Testis (tissue), 2 donors: ENCODE results near the gene LRMDA.
"Not testable (repeated sequence)": the region's sequence is repeated elsewhere in the genome, so short reads cannot be mapped to it uniquely, and the experiment has no call there.

Experiments used
- CTCF ChIP-seq, 3 experiments: fragments of 450-650 bp in 2 of 3; fragments of 200-600 bp in 1 of 3; sonication (generic) in 1 of 3; IDR thresholded peaks; one replicate each; pipeline ENCODE4 v1.5.1; 2016 to 2019; ENCODE audit warnings: antibody characterized with exemption in 3 of 3, mild to moderate bottlenecking in 2 of 3, moderate library complexity in 1 of 3
- POLR2A ChIP-seq: fragments of 450-650 bp; IDR thresholded peaks from one replicate; pipeline ENCODE4 v1.6.1; 2017; ENCODE audit warnings: antibody characterized with exemption, mild to moderate bottlenecking, moderate library complexity

DNA sequence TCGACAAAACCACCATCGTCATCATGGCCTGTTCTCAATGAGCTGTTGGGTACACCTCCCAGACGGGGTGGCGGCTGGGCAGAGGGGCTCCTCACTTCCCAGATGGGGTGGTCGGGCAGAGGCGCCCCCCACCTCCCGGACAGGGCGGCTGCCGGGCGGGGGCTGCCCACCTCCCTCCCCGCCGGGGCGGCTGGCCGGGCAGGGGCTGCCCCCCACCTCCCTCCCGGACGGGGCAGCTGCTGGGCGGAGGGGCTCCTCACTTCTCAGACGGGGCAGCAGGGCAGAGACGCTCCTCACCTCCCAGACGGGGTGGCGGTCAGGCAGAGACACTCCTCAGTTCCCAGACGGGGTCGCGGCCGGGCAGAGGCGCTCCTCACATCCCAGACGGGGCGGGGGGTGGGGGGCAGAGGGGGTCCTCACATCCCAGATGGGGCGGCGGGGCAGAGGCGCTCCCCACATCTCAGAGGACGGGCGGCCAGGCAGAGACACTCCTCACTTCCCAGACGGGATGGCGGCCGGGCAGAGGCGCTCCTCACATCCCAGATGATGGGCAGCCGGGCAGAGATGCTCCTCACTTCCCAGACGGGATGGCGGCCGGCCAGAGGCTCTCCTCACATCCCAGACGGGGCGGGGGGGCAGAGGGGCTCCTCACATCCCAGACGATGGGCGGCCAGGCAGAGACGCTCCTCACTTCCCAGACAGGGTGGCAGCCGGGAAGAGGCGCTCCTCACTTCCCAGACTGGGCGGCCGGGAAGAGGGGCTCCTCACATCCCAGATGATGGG is 318.9 kb downstream of the LRMDA start:
- not testable (repeated sequence) for TF ChIP-seq CTCF (IDR thresholded peaks at IDR 0.05); POLR2A
